GM18858 (cell line): Measurements from ENCODE around the gene RBM47.
"Not testable (repeated sequence)": the region's sequence is repeated elsewhere in the genome, so short reads cannot be mapped to it uniquely, and the experiment has no call there.

Experiments
- ATAC-seq: cut with Tn5 transposase; IDR thresholded peaks from one replicate; pipeline ENCODE4 v1.9.1; 2021; ENCODE audit not compliant: unreplicated experiment

The RBM47 gene

DNA sequence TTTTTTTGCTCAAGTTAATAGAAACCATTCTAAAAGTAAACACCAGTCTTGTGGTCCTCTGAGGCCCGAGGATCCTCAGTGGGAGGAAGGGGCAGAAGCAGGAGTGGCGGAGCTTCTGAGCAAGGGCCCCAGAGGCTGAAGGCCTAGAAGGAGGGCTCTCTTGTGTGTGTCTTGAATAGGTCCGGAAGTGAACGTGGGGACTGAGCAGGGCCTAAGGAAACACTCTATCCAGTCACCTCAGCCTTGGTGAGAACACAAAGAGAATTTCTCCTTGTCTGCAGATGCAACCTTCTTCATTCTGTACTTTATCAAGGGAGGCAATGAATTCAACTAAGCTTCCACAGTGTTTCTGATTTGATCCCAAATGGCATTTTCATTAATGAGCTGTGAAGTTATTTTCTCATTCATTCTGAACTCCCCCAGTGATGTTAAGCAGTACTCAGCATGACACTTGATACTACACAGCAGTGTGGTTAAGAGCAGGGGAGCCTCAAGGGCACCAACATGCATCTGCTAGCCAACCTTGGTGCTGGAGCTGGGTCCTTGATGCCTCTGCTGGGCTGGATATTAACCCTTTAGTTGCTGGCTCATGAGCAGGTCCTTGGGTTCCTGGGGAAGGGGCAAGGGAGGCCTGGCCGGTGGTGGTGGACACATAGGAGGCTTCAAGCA is 64.7 kb downstream of the RBM47 start:
- no peak for ATAC-seq

DNA sequence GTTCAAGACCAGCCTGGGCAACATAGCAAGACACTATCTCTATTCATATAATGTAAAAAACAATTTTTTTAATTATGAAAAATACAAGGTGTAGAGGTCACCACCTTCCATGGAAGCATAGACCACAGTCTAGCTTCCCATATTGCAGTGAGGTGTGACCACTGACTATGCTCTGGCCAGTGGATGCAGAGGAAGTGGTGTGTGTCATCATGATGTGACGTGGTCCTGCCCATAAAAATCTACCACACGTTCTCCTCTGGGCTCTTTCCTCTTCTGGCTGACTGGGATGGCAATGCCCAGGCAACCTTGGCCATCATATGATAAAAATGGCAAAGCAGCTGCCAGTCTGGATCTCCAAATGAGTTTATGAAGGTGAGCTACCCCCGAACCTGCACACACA is 65.7 kb downstream of the RBM47 start:
- ATAC-seq = no peak

DNA sequence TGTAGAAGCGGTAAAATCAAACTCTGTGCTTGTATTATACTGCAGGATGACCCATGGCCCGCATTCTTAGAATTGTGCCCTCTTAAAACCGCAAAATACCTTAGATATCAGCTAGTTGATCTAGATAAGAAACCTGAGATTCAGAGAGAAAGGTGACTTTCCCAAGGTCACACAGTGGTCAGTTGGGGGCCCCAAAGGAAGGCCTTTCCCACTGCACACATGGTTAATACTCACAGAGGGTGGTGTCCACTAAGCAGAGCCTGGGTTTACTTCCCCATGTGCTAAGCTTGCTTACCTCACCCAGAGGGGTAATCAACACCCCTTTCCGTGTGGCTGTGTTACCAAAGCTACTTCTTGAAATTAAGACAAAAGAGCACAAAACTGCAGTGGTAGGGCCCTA is 66.3 kb downstream of the RBM47 start:
- ATAC-seq = no peak

GRCh38 chr4:40562681-40563080 is 67.0 kb downstream of the RBM47 start:
- no peak for ATAC-seq

- no peak for ATAC-seq
Measured at GRCh38 chr4:40562208-40562607, 67.5 kb downstream of the RBM47 start.

- ATAC-seq = not testable (repeated sequence)
Measured at GRCh38 chr4:40561543-40562177, 68.0 kb downstream of the RBM47 start.

DNA sequence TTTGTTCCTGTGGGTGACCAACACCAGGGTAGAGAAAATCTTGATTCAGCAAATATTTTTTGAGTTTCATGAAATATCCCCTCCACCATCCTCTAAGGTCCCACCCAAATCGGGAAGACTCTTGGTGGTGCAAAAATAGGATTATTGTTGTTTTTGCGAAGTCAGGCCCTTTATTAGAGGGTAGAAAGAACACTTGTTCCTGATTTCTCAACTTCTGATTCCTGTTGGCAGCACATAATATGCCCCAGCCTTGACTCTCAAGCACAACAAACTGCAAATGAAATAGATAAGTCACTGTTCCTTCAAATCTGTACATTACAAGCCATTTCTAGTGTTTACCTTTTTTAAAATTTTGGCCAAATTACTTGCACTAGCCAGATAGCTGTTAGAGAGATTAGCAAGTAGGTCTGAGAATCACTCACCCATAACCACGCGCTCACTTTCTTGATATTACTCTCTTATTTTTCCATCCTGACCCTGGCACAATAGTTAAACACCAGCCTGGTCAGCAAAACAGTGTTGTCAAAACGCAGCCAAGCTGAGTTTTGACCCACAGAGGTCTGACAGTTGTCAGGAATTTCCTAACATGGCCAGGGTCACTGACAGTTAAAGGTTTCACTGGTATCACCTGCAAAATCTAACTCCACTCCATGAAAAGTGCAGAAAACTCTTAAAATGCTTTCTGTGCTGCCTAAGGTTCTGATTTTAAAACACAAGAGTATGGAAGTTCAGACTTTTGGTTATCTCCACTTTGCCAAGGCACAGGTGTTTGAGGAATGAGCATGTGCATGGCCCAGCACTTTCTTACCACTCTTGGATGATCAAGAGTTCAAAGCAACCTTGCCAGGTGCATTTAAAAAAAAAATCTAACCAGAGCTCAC is 69.8 kb downstream of the RBM47 start:
- peak; percentile 74 for ATAC-seq

DNA sequence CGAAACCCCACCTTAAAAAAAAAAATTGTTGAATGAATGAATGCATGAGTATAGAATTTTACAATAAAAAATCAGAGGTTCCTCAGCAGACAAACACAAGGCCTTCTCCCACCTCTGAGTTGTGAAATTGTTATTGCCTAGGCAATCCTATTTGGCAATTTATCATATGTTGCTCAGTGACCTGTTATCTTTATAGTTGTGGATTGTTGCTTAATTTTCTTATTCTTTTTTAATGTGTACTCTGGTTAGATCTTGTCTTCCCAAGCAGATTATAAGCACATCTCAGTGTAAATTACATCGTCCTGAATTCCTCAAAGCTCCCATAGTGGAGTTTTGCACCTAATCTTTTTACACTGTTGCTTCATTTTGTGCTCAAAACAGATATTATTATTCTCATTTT is 71.9 kb downstream of the RBM47 start:
- no peak for ATAC-seq

- no peak for ATAC-seq
Measured at GRCh38 chr4:40555176-40555900, 74.3 kb downstream of the RBM47 start.

DNA sequence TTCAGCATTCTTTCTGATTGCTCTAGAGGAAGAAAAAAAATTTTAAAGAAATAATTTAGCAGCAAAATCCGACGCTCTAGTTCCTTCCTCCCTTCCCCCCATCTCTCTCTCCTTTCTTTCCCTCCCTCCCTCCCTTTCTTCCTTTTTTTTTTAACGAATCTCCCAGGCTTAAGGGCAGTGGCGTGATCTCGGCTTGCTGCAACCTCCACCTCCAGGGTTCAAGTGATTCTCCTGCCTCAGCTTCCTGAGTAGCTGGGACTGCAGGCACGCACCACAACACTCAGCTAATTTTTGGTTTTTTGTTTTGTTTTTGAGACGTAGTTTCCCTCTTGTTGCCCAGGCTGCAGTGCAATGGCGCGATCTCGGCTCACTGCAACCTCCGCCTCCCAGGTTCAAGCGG is 75.0 kb downstream of the RBM47 start:
- not testable (repeated sequence) for ATAC-seq

DNA sequence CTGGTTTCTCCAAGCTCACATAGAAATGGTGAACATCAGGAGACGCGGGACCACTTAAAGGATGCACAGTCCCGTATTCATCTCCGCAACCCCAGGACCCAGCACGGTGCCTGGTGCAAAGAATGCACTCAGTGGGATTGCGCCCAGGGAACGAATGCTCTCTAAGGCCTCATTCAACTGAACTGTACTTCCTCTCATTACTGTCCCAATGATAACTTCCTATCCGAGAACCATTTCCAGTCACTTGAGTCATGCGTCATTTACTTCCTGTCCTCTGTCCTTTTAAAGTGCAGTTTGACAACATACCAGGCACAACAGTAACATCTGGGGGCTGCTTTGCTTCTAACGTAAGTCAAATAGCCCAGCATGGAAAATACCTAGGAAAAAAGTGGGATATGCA is 75.7 kb downstream of the RBM47 start:
- no peak for ATAC-seq

GRCh38 chr4:40552536-40552935 is 77.1 kb downstream of the RBM47 start:
- no peak for ATAC-seq

- not testable (repeated sequence) for ATAC-seq
Measured at GRCh38 chr4:40551568-40552136, 78.0 kb downstream of the RBM47 start.

GRCh38 chr4:40550948-40551462 is 78.7 kb downstream of the RBM47 start:
- peak; percentile 65 for ATAC-seq

- no peak for ATAC-seq
Measured at GRCh38 chr4:40550196-40550595, 79.5 kb downstream of the RBM47 start.

GRCh38 chr4:40548256-40548655 is 81.4 kb downstream of the RBM47 start:
- ATAC-seq = no peak

DNA sequence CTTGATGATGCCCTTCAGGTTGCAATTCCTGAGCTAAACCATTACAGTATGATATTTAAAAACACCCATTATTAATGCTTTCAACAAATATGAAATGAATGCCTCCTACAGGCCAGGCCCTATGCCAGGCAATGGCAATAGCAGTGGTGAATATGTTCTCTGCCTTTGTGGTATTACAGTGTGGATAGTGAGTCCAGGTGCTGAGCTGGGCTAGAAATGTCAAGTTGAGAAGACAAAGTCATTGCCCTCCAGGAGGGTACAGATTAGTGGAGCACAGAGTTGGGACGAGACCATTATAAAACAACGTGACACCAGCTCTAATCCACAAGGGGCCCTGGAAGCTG is 81.9 kb downstream of the RBM47 start:
- no peak for ATAC-seq

DNA sequence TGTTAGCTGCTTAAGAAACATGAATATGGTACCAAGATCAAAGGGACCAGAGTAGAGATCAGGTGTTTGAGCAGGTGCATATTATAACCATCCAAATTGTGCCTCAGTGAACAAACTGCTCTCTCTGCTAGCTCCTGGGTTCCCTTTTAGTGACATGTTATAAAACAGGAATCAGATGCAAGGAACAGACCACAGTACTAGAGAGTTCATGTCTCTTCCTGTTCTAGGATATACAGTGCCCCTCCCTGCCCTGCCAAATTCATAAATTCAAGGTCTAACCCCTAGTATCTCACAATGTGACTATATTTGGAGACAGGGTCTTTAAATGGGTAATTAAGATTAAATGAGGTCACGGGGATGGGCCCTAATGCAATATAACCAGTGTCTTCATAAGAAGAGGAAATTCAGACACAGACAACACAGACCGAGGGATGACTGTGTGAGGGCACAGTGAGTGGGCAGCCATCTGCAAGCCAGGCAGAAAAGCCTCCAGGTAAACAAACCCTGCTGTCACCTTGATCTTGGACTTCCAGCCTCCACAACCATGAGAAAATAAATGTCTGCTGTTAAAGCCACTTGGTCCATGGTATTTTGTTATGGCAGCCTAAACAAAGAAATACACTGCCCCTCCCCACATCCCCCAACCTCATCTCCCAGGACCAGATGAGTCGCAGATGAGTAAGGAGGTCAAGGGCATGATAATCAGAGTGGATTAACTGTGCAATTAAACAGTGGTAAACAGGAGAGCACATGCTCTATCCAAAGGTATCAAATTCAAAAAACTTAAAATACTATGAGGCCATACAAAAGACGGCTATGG is 82.5 kb downstream of the RBM47 start:
- ATAC-seq = no peak

- ATAC-seq = no peak
Measured at GRCh38 chr4:40546506-40546905, 83.2 kb downstream of the RBM47 start.

DNA sequence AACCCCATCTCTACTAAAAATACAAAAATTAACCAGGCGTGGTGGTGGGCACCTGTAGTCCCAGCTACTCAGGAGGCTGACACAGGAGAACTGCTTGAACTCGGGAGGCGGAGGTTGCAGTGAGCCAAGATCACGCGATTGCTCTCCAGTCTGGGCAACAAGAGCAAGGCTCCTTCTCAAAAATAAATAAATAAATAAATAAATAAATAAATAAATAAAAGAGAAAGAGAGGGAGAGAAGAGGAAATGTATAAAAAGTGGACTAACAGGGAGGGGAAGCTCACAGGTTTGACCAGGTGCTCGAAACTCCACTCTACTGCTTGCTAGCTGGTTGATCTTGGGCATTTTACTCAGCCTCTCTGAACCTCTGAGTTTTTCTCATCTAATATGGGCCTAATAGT is 84.2 kb downstream of the RBM47 start:
- not testable (repeated sequence) for ATAC-seq
